ENCODE measurements around the gene CYFIP1.

DNA sequence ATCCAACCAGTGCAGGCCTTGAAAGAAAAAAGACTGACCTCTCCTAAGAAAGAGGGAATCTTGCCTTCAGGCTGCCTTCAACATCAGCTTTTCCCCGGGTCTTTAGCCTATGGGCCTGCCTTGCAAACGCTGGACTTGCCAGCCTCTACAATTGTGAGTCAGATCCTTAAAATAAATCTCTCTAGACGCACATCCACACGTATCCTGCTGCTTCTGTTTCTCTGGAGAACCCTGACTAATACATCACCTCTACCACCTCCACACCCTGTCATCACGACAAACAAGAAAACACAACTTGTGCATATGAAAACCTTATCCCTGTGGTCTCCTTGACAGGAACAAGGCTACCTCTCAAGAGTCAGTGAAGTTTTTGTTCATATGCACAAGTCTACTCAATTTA, 11.8 kb downstream of the CYFIP1 start:
- TF ChIP-seq, protein P1, sequence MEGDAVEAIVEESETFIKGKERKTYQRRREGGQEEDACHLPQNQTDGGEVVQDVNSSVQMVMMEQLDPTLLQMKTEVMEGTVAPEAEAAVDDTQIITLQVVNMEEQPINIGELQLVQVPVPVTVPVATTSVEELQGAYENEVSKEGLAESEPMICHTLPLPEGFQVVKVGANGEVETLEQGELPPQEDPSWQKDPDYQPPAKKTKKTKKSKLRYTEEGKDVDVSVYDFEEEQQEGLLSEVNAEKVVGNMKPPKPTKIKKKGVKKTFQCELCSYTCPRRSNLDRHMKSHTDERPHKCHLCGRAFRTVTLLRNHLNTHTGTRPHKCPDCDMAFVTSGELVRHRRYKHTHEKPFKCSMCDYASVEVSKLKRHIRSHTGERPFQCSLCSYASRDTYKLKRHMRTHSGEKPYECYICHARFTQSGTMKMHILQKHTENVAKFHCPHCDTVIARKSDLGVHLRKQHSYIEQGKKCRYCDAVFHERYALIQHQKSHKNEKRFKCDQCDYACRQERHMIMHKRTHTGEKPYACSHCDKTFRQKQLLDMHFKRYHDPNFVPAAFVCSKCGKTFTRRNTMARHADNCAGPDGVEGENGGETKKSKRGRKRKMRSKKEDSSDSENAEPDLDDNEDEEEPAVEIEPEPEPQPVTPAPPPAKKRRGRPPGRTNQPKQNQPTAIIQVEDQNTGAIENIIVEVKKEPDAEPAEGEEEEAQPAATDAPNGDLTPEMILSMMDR (IDR thresholded peaks at IDR 0.05): no peak
- TF ChIP-seq POLR2A (IDR thresholded peaks at IDR 0.05): no peak

All from heart left ventricle (tissue), 13 donors.